Measurements from ENCODE around the gene PRDM16. TPM values are rescaled to one million over a fixed set of nuclear protein-coding genes. Genes with fewer than 3 reads are reported as not detected.

PRDM16 gene
- total and polyA plus RNA-seq, 2 experiments from 2014 or later: 0.14 to 0.16 TPM

DNA sequence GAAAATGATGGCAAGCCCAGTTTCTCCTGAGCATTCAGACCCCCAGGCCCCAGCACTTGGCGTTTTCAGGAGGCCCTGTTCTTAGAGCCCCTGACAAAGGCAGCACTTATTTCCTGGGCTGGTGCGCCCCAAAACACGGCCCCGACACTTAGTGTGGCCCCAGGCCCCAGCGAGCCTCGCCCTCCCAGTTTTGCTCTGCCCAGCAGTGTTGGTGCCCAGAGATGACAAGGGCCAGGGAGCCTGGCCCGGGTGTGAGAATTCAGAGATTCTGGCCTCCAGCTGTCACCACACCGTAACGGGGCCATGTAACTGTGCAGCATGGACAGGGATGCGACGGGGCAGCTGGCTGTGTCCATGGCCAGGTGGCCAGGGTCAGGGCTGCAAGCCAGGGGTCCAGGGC is 367.4 kb downstream of the PRDM16 start:
- H3K4me1 Mint-ChIP-seq: peaks cover 18% of the 10 kb centered on the region
- no peaks in the 10 kb centered on the region for H3K27me3 ChIP-seq (ENCODE audit: insufficient read depth)
- H3K27me3 Mint-ChIP-seq (ENCODE audit: insufficient read depth, low read depth, poor library complexity): peaks cover 11% of the 10 kb centered on the region
- no peaks in the 10 kb centered on the region for H3K9me2 ChIP-seq (ENCODE audit: insufficient read depth)
- H3K36me3 ChIP-seq (ENCODE audit: insufficient read depth): no peaks in the 10 kb centered on the region
- no peaks in the 10 kb centered on the region for H3K79me2 ChIP-seq (replicated peaks; ENCODE audit: insufficient read depth)
- no peak for ATAC-seq
- H2AFZ ChIP-seq: no peak overlapping the region
- H3K4me3 Mint-ChIP-seq: no peak overlapping the region
- no peak overlapping the region for H3K4me3 ChIP-seq
- TF ChIP-seq ETS1 (IDR thresholded peaks at IDR 0.05): no peak
- TF ChIP-seq, protein P1, sequence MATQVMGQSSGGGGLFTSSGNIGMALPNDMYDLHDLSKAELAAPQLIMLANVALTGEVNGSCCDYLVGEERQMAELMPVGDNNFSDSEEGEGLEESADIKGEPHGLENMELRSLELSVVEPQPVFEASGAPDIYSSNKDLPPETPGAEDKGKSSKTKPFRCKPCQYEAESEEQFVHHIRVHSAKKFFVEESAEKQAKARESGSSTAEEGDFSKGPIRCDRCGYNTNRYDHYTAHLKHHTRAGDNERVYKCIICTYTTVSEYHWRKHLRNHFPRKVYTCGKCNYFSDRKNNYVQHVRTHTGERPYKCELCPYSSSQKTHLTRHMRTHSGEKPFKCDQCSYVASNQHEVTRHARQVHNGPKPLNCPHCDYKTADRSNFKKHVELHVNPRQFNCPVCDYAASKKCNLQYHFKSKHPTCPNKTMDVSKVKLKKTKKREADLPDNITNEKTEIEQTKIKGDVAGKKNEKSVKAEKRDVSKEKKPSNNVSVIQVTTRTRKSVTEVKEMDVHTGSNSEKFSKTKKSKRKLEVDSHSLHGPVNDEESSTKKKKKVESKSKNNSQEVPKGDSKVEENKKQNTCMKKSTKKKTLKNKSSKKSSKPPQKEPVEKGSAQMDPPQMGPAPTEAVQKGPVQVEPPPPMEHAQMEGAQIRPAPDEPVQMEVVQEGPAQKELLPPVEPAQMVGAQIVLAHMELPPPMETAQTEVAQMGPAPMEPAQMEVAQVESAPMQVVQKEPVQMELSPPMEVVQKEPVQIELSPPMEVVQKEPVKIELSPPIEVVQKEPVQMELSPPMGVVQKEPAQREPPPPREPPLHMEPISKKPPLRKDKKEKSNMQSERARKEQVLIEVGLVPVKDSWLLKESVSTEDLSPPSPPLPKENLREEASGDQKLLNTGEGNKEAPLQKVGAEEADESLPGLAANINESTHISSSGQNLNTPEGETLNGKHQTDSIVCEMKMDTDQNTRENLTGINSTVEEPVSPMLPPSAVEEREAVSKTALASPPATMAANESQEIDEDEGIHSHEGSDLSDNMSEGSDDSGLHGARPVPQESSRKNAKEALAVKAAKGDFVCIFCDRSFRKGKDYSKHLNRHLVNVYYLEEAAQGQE (IDR thresholded peaks at IDR 0.05; ENCODE audit: unreplicated experiment): no peak
- no peak for TF ChIP-seq POLR2AphosphoS5 (IDR thresholded peaks at IDR 0.05; ENCODE audit: low read depth)
- no peak for TF ChIP-seq STAT1 (IDR thresholded peaks at IDR 0.05; ENCODE audit: unreplicated experiment)
- no peak for TF ChIP-seq ZNF114 (CRISPR knock-in tag; IDR thresholded peaks at IDR 0.05)
- no peak for TF ChIP-seq EZH2phosphoT487 (IDR thresholded peaks at IDR 0.05; ENCODE audit: unreplicated experiment)
- no peak for TF ChIP-seq NANOG (IDR thresholded peaks at IDR 0.05; ENCODE audit: borderline replicate concordance)
- no peak overlapping the region for H3K27ac ChIP-seq (ENCODE audit: low read depth)
- H3K9me3 Mint-ChIP-seq: no peaks in the 10 kb centered on the region
- H4K20me1 ChIP-seq (replicated peaks; ENCODE audit: insufficient read depth): no peaks in the 10 kb centered on the region
- H3K36me3 Mint-ChIP-seq (ENCODE audit: low read depth): no peaks in the 10 kb centered on the region
- no peak overlapping the region for H3K27ac Mint-ChIP-seq
- no peaks in the 10 kb centered on the region for H3K4me1 ChIP-seq (ENCODE audit: insufficient read depth)
- H3K4me2 ChIP-seq: no peak overlapping the region
- H3F3A ChIP-seq (replicated peaks; ENCODE audit: low read depth): no peaks in the 10 kb centered on the region
- DNase-seq (ENCODE audit: low spot score): no peak

DNA sequence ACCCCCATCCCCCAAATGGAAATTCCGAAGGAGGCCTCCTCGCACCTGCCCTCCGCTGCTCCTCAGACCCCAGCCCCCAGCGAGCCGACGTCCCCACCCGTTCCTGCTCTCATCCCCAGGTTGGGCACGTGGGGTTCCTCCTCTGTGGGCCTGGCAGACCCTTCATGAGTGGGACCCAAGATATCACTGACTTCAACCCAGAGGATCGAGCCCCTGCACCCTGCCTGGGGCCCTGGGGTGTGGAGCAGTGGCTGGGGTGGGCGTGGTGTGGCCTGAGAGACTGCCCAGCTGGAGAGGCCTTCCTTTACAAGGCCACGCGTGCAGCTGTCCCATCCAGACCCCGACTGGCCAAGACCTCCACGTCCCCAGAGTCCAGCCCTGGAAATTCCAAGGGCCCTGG is 367.9 kb downstream of the PRDM16 start:
- H3K36me3 Mint-ChIP-seq (ENCODE audit: low read depth): no peaks in the 10 kb centered on the region
- no peaks in the 10 kb centered on the region for H3K36me3 ChIP-seq (ENCODE audit: insufficient read depth)
- TF ChIP-seq, protein P2, sequence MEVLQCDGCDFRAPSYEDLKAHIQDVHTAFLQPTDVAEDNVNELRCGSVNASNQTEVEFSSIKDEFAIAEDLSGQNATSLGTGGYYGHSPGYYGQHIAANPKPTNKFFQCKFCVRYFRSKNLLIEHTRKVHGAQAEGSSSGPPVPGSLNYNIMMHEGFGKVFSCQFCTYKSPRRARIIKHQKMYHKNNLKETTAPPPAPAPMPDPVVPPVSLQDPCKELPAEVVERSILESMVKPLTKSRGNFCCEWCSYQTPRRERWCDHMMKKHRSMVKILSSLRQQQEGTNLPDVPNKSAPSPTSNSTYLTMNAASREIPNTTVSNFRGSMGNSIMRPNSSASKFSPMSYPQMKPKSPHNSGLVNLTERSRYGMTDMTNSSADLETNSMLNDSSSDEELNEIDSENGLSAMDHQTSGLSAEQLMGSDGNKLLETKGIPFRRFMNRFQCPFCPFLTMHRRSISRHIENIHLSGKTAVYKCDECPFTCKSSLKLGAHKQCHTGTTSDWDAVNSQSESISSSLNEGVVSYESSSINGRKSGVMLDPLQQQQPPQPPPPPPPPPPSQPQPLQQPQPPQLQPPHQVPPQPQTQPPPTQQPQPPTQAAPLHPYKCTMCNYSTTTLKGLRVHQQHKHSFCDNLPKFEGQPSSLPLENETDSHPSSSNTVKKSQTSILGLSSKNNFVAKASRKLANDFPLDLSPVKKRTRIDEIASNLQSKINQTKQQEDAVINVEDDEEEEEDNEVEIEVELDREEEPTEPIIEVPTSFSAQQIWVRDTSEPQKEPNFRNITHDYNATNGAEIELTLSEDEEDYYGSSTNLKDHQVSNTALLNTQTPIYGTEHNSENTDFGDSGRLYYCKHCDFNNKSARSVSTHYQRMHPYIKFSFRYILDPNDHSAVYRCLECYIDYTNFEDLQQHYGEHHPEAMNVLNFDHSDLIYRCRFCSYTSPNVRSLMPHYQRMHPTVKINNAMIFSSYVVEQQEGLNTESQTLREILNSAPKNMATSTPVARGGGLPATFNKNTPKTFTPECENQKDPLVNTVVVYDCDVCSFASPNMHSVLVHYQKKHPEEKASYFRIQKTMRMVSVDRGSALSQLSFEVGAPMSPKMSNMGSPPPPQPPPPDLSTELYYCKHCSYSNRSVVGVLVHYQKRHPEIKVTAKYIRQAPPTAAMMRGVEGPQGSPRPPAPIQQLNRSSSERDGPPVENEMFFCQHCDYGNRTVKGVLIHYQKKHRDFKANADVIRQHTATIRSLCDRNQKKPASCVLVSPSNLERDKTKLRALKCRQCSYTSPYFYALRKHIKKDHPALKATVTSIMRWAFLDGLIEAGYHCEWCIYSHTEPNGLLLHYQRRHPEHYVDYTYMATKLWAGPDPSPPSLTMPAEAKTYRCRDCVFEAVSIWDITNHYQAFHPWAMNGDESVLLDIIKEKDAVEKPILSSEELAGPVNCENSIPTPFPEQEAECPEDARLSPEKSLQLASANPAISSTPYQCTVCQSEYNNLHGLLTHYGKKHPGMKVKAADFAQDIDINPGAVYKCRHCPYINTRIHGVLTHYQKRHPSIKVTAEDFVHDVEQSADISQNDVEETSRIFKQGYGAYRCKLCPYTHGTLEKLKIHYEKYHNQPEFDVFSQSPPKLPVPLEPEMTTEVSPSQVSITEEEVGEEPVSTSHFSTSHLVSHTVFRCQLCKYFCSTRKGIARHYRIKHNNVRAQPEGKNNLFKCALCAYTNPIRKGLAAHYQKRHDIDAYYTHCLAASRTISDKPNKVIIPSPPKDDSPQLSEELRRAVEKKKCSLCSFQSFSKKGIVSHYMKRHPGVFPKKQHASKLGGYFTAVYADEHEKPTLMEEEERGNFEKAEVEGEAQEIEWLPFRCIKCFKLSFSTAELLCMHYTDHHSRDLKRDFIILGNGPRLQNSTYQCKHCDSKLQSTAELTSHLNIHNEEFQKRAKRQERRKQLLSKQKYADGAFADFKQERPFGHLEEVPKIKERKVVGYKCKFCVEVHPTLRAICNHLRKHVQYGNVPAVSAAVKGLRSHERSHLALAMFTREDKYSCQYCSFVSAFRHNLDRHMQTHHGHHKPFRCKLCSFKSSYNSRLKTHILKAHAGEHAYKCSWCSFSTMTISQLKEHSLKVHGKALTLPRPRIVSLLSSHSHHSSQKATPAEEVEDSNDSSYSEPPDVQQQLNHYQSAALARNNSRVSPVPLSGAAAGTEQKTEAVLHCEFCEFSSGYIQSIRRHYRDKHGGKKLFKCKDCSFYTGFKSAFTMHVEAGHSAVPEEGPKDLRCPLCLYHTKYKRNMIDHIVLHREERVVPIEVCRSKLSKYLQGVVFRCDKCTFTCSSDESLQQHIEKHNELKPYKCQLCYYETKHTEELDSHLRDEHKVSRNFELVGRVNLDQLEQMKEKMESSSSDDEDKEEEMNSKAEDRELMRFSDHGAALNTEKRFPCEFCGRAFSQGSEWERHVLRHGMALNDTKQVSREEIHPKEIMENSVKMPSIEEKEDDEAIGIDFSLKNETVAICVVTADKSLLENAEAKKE (CRISPR knock-in tag; IDR thresholded peaks at IDR 0.05): no peak
- TF ChIP-seq EZH2phosphoT487 (IDR thresholded peaks at IDR 0.05; ENCODE audit: unreplicated experiment) (no peak), NANOG (IDR thresholded peaks at IDR 0.05; ENCODE audit: borderline replicate concordance) (no peak), EZH2 (IDR thresholded peaks at IDR 0.05; ENCODE audit: low read depth, unreplicated experiment) (no peak), CREB1 (CRISPR knock-in tag; IDR thresholded peaks at IDR 0.05; ENCODE audit: low read depth) (no peak), ETS1 (IDR thresholded peaks at IDR 0.05) (no peak)
- no peaks in the 10 kb centered on the region for H3K4me1 ChIP-seq (ENCODE audit: insufficient read depth)
- H3K4me3 Mint-ChIP-seq: no peak overlapping the region
- H3K27me3 ChIP-seq (ENCODE audit: insufficient read depth): no peaks in the 10 kb centered on the region
- no peak overlapping the region for H3K27ac ChIP-seq (ENCODE audit: low read depth)
- no peak for ATAC-seq
- H3K27me3 Mint-ChIP-seq (ENCODE audit: insufficient read depth, low read depth, poor library complexity): peaks cover 6% of the 10 kb centered on the region
- H3K9me2 ChIP-seq (ENCODE audit: insufficient read depth): no peaks in the 10 kb centered on the region
- DNase-seq (ENCODE audit: low spot score): no peak
- H3K4me2 ChIP-seq: no peak overlapping the region
- H3K79me2 ChIP-seq (replicated peaks; ENCODE audit: insufficient read depth): no peaks in the 10 kb centered on the region
- no peak overlapping the region for H2AFZ ChIP-seq
- no peaks in the 10 kb centered on the region for H4K20me1 ChIP-seq (replicated peaks; ENCODE audit: insufficient read depth)
- no peak overlapping the region for H3K4me3 ChIP-seq
- peaks cover 14% of the 10 kb centered on the region for H3K4me1 Mint-ChIP-seq
- H3F3A ChIP-seq (replicated peaks; ENCODE audit: low read depth): no peaks in the 10 kb centered on the region
- no peak overlapping the region for H3K27ac Mint-ChIP-seq
- no peaks in the 10 kb centered on the region for H3K9me3 Mint-ChIP-seq

Data from GM23338 (cell line).